OCI-LY1 (cell line): ENCODE measurements around the gene AP2S1.

ENCODE experiments used
- H2AFZ ChIP-seq: fragments of 200-600 bp; sonication (generic), shearing (Covaris generic); 2 replicates; pipeline ENCODE4 v1.6.0; 2014; ENCODE audit warnings: antibody characterized with exemption, mild to moderate bottlenecking, low read length
- H3F3A ChIP-seq: fragments of 200-600 bp; sonication (generic), shearing (Covaris generic); 2 replicates; pipeline ENCODE4 v1.6.0; 2014; ENCODE audit warnings: mild to moderate bottlenecking, antibody characterized with exemption, low read length, moderate library complexity; ENCODE audit not compliant: insufficient read depth
- H3K27ac ChIP-seq: fragments of 200-600 bp; sonication (generic); 2 replicates; pipeline ENCODE4 v1.5.1; 2014; ENCODE audit warnings: low read length, mixed run types, mild to moderate bottlenecking, low read depth; ENCODE audit not compliant: poor library complexity, severe bottlenecking
- H3K27me3 ChIP-seq: fragments of 200-600 bp; sonication (generic); 2 replicates; pipeline ENCODE4 v1.6.0; 2014; ENCODE audit warnings: antibody characterized with exemption, mild to moderate bottlenecking, low read length, moderate library complexity; ENCODE audit not compliant: insufficient read depth
- H3K36me3 ChIP-seq: fragments of 200-600 bp; sonication (generic); 2 replicates; pipeline ENCODE4 v1.6.1; 2014; ENCODE audit warnings: mild to moderate bottlenecking, antibody characterized with exemption, low read length, moderate library complexity, mixed read lengths; ENCODE audit not compliant: insufficient read depth
- H3K4me1 ChIP-seq: fragments of 200-600 bp; sonication (generic); 2 replicates; pipeline ENCODE4 v1.5.1; 2014; ENCODE audit warnings: mild to moderate bottlenecking, low read length, moderate library complexity; ENCODE audit not compliant: insufficient read depth, severe bottlenecking
- H3K4me2 ChIP-seq: fragments of 200-600 bp; sonication (generic), shearing (Covaris generic); 2 replicates; pipeline ENCODE4 v1.6.1; 2014; ENCODE audit warnings: low read length
- H3K4me3 ChIP-seq: fragments of 200-600 bp; sonication (generic); 2 replicates; pipeline ENCODE4 v1.5.1; 2014; ENCODE audit warnings: low read length, low read depth, mild to moderate bottlenecking, mixed read lengths; ENCODE audit not compliant: poor library complexity, severe bottlenecking
- H3K79me2 ChIP-seq: fragments of 200-600 bp; shearing (Covaris generic); 2 replicates; pipeline ENCODE4 v1.6.1; 2016; ENCODE audit warnings: mixed run types, low read length, mixed read lengths; ENCODE audit not compliant: insufficient read depth
- H3K9ac ChIP-seq: fragments of 200-600 bp; sonication (generic), shearing (Covaris generic); 2 replicates; pipeline ENCODE4 v1.6.1; 2014; ENCODE audit warnings: mild to moderate bottlenecking, low read length, mixed read lengths
- H3K9me2 ChIP-seq: fragments of 200-600 bp; sonication (generic), shearing (Covaris generic); 2 replicates; pipeline ENCODE4 v1.6.1; 2014; ENCODE audit warnings: low read depth, mild to moderate bottlenecking, low read length, mixed read lengths
- H3K9me3 ChIP-seq: fragments of 200-600 bp; shearing (Covaris generic); 2 replicates; pipeline ENCODE4 v1.6.1; 2014; ENCODE audit warnings: low read length, mixed read lengths
- H4K20me1 ChIP-seq: fragments of 200-600 bp; sonication (generic), shearing (Covaris generic); 2 replicates; pipeline ENCODE4 v1.6.0; 2016; ENCODE audit warnings: mild to moderate bottlenecking, low read length; ENCODE audit not compliant: insufficient read depth
- CTCF ChIP-seq: fragments of 200-600 bp; sonication (generic), shearing (Covaris generic); IDR thresholded peaks from 2 replicates; pipeline ENCODE4 v1.5.1; 2017; ENCODE audit warnings: mild to moderate bottlenecking, antibody characterized with exemption, low read length, moderate library complexity, mixed read lengths
- EZH2 ChIP-seq: fragments of 200-600 bp; sonication (generic), shearing (Covaris generic); IDR thresholded peaks from 2 replicates; pipeline ENCODE4 v1.8.0; 2017; ENCODE audit warnings: borderline replicate concordance, mixed run types, mild to moderate bottlenecking, antibody characterized with exemption, low read length, moderate library complexity, mixed read lengths

AP2S1 gene

GRCh38 chr19:46798713-46799112 is 51.9 kb downstream of the AP2S1 start:
- H3K4me2 ChIP-seq, result no peak overlapping the region
- H3K4me3 ChIP-seq, result no peak overlapping the region
- H3K9me2 ChIP-seq, result no peaks in the 10 kb centered on the region
- H3K79me2 ChIP-seq, result no peaks in the 10 kb centered on the region
- no peaks in the 10 kb centered on the region for H4K20me1 ChIP-seq
- no peak overlapping the region for H3K27ac ChIP-seq
- TF ChIP-seq CTCF (no peak), EZH2 (no peak)
- H3K27me3 ChIP-seq, result peaks cover 8% of the 10 kb centered on the region; the same call in 1 of the 2 replicates
- no peaks in the 10 kb centered on the region for H3K9me3 ChIP-seq
- H3F3A ChIP-seq, result no peaks in the 10 kb centered on the region
- H3K9ac ChIP-seq, result no peak overlapping the region
- H3K4me1 ChIP-seq, result no peaks in the 10 kb centered on the region
- H3K36me3 ChIP-seq, result no peaks in the 10 kb centered on the region
- no peak overlapping the region for H2AFZ ChIP-seq

- no peak overlapping the region for H3K4me2 ChIP-seq
- no peaks in the 10 kb centered on the region for H3K36me3 ChIP-seq
- H3F3A ChIP-seq, result no peaks in the 10 kb centered on the region
- H3K27ac ChIP-seq, result no peak overlapping the region
- H3K4me1 ChIP-seq, result no peaks in the 10 kb centered on the region
- no peak overlapping the region for H3K4me3 ChIP-seq
- H3K9ac ChIP-seq, result no peak overlapping the region
- H2AFZ ChIP-seq, result no peak overlapping the region
- TF ChIP-seq EZH2 (no peak), CTCF (no peak)
- H3K27me3 ChIP-seq, result peaks cover 8% of the 10 kb centered on the region; the same call in 1 of the 2 replicates
- H4K20me1 ChIP-seq, result no peaks in the 10 kb centered on the region
- no peaks in the 10 kb centered on the region for H3K79me2 ChIP-seq
- H3K9me3 ChIP-seq, result no peaks in the 10 kb centered on the region
- H3K9me2 ChIP-seq, result no peaks in the 10 kb centered on the region
Observed at GRCh38 chr19:46797881-46798280, 52.8 kb downstream of the AP2S1 start.

GRCh38 chr19:46791944-46792343 is 58.7 kb downstream of the AP2S1 start:
- Histone ChIP-seq H3K4me3 (no peak overlapping the region), H3K9me3 (no peaks in the 10 kb centered on the region), H3K27ac (no peak overlapping the region), H3K9ac (no peak overlapping the region), H3K27me3 (peaks cover 8% of the 10 kb centered on the region; the same call in 1 of the 2 replicates), H3K4me1 (no peaks in the 10 kb centered on the region), H3F3A (no peaks in the 10 kb centered on the region), H3K79me2 (peaks cover 13% of the 10 kb centered on the region), H2AFZ (no peak overlapping the region), H3K9me2 (no peaks in the 10 kb centered on the region), H3K4me2 (no peak overlapping the region), H4K20me1 (no peaks in the 10 kb centered on the region), H3K36me3 (no peaks in the 10 kb centered on the region)
- TF ChIP-seq EZH2 (no peak), CTCF (no peak)
